K562 (cell line): ENCODE data around the gene ADGRB3. TPM values are rescaled to one million over a fixed set of nuclear protein-coding genes. Genes with fewer than 3 reads are reported as not detected.

ENCODE experiments used
- ATAC-seq: fragments of 200-7000 bp; cut with Tn5 transposase; 3 replicates; pipeline ENCODE4 v1.9.1; 2020; ENCODE audit warnings: moderate library complexity
- BruUV-seq: library from RNA; stranded (reverse); fragments of 400-500 nt; replicated peaks from 2 replicates; lab custom pipeline; 2021; lab: Mats Ljungman, UMichigan
- CTCF ChIA-PET: fragments of 300-600 bp; formaldehyde crosslinking; extraction: SDS; loops from one replicate; lab custom pipeline; 2021; ENCODE audit warnings: low intra/inter-chr PET ratio; lab: Yijun Ruan, JAX
- POLR2A ChIA-PET: fragments of 300-600, 350-650 bp; sonication (Branson Sonifier 250); formaldehyde crosslinking; extraction: SDS; loops from one replicate; lab custom pipeline; 2021; ENCODE audit warnings: antibody characterized with exemption, inconsistent platforms; lab: Yijun Ruan, JAX
- DNase-seq, 4 experiments: peaks; one replicate each; pipeline versions ENCODE4 v3.0.0 to v3.0.0-alpha.2; 2011 to 2018; ENCODE audit warnings: low spot score in 3 of 4, mixed read lengths in 3 of 4; ENCODE audit errors: extremely low read depth in 1 of 4
- FAIRE-seq: peaks from 2 replicates; lab custom pipeline; 2011; peaks lifted over from hg19 to GRCh38; lab: Jason Lieb, UNC
- H2AFZ ChIP-seq: 2 replicates; pipeline ENCODE4 v1.6.0; 2011; ENCODE audit warnings: low read depth, low read length, control low read depth, inconsistent platforms
- H3K27ac ChIP-seq: fragments of 200-600 bp; 3 replicates; pipeline ENCODE4 v1.8.0; 2011; ENCODE audit warnings: low read depth, mild to moderate bottlenecking, control low read depth, inconsistent platforms, low read length, moderate library complexity, mixed read lengths; ENCODE audit errors: extremely low read depth
- H3K27me3 ChIP-seq, 2 experiments: fragments of 300-600 bp in 1 of 2; 2 replicates in 1 of 2; 3 replicates in 1 of 2; pipeline versions ENCODE4 v1.6.0 to v1.8.0; 2011; ENCODE audit warnings: inconsistent platforms in 2 of 2, low read length in 2 of 2, mild to moderate bottlenecking in 1 of 2, mixed read lengths in 1 of 2, moderate library complexity in 1 of 2; ENCODE audit not compliant: control insufficient read depth in 2 of 2, insufficient read depth in 2 of 2
- H3K36me3 ChIP-seq: fragments of 300-600 bp; 3 replicates; pipeline ENCODE4 v1.8.0; 2011; ENCODE audit warnings: mild to moderate bottlenecking, low read length, inconsistent platforms; ENCODE audit not compliant: control insufficient read depth, insufficient read depth
- H3K4me1 ChIP-seq, 2 experiments: fragments of 200-600 bp in 1 of 2; replicated peaks in 1 of 2; 2 replicates in 1 of 2; 3 replicates in 1 of 2; pipeline versions ENCODE4 v1.5.1 to v1.8.0; 2011; ENCODE audit warnings: inconsistent platforms in 2 of 2, low read length in 2 of 2, mild to moderate bottlenecking in 1 of 2, mixed read lengths in 1 of 2, moderate library complexity in 1 of 2; ENCODE audit not compliant: control insufficient read depth in 2 of 2, insufficient read depth in 2 of 2
- H3K4me2 ChIP-seq: 2 replicates; pipeline ENCODE4 v1.6.1; 2011; ENCODE audit warnings: low read length, control low read depth, inconsistent platforms, mixed read lengths; ENCODE audit not compliant: insufficient read depth
- H3K4me3 ChIP-seq: fragments of 200-600 bp; sonication (generic), shearing (Covaris generic); 2 replicates; pipeline ENCODE4 v1.5.1; 2016; ENCODE audit warnings: control low read depth, inconsistent platforms
- H3K79me2 ChIP-seq: fragments of 200-600 bp; 3 replicates; pipeline ENCODE4 v1.8.0; 2011; ENCODE audit warnings: low read length, inconsistent platforms; ENCODE audit not compliant: control insufficient read depth, insufficient read depth
- H3K9ac ChIP-seq, 2 experiments: 2 replicates each; pipeline versions ENCODE4 v1.6.0 to v1.6.1; 2011; ENCODE audit warnings: low read depth in 2 of 2, low read length in 2 of 2, control low read depth in 1 of 2, inconsistent platforms in 1 of 2, mild to moderate bottlenecking in 1 of 2, mixed read lengths in 1 of 2; ENCODE audit not compliant: insufficient read depth in 1 of 2
- H3K9me1 ChIP-seq: one replicate; pipeline ENCODE4 v1.6.0; 2011; ENCODE audit warnings: inconsistent platforms, mild to moderate bottlenecking, low read length, moderate library complexity; ENCODE audit not compliant: control insufficient read depth, insufficient read depth
- H3K9me3 ChIP-seq: replicated peaks from 2 replicates; pipeline ENCODE4 v1.5.1; 2011; ENCODE audit warnings: low read depth, low read length, inconsistent platforms; ENCODE audit not compliant: control insufficient read depth, insufficient read depth
- H4K20me1 ChIP-seq: replicated peaks from 2 replicates; pipeline ENCODE4 v1.6.1; 2011; ENCODE audit warnings: low read length, inconsistent platforms, mixed read lengths; ENCODE audit not compliant: control insufficient read depth, insufficient read depth
- FOXO4 ChIP-seq: fragments of 450-650 bp; formaldehyde crosslinking; IDR thresholded peaks from 2 replicates; pipeline ENCODE4 v1.4.0; 2020; ENCODE audit warnings: mild to moderate bottlenecking, moderate library complexity
- KDM2B ChIP-seq: fragments of 250-450 bp; sonication (Bioruptor Pico); IDR thresholded peaks from 2 replicates; pipeline ENCODE4 v1.8.0; 2021; ENCODE audit warnings: mild to moderate bottlenecking, moderate library complexity
- PURB ChIP-seq: sonication (generic); formaldehyde crosslinking; IDR thresholded peaks from 2 replicates; pipeline ENCODE4 v1.9.0; 2021; ENCODE audit warnings: low read depth, mild to moderate bottlenecking, missing genetic modification reagents
- TARDBP ChIP-seq: fragments of 450-650 bp; IDR thresholded peaks from 2 replicates; pipeline ENCODE4 v1.6.1; 2016
- USF1 ChIP-seq: sonication (generic); formaldehyde crosslinking; IDR thresholded peaks from 2 replicates; pipeline ENCODE4 v1.9.0; 2022; ENCODE audit warnings: mild to moderate bottlenecking, missing genetic modification reagents
- WGBS: fragments of 100-300 bp; shearing (Covaris generic); methylation state at CpG from one replicate; pipeline ENCODE4 v1.1.6; 2016; ENCODE audit warnings: low coverage, mixed read lengths; ENCODE audit not compliant: insufficient coverage; ENCODE audit errors: missing lambda C conversion rate; 5-methylcytosine and 5-hydroxymethylcytosine counted together
- in situ Hi-C: fragments of 300-500 bp; cut with MboI; formaldehyde crosslinking; loops from 4 replicates; pipeline ENCODE4 v1.15.0; 2018; ENCODE audit warnings: inconsistent platforms, mixed read lengths
- intact Hi-C: fragments of 100-400 bp; cut with micrococcal nuclease; formaldehyde crosslinking; loops from 2 replicates; pipeline ENCODE4 v1.14.2; 2022
- polyA plus RNA-seq, 8 experiments: library from polyadenylated mRNA; depleted of rRNA in 4 of 8; stranded (reverse) in 5 of 8; unstranded in 3 of 8; fragments of >200 nt; fragmentation: Nextera tagmentation in 2 of 8; fragmentation: Illumina TruSeq in 1 of 8; extraction: Ambion mirVana in 2 of 8; extraction: Trizol in 1 of 8; gene quantifications; 2 replicates each; pipeline versions ENCODE4 v1.2.1 to v1.2.3, GENCODE V29; 2011 to 2014; ENCODE audit warnings: inconsistent platforms in 1 of 8, missing spikeins in 1 of 8
- total RNA-seq, 7 experiments: library from RNA; depleted of rRNA in 6 of 7; stranded (reverse); fragments of >200 nt in 6 of 7; fragmentation: Illumina TruSeq in 2 of 7; extraction: Trizol in 2 of 7; gene quantifications; 2 replicates each; pipeline versions ENCODE4 v1.2.1 to v1.2.3, GENCODE V29; 2011 to 2021; ENCODE audit warnings: low replicate concordance in 1 of 7
- TF ChIP-seq, protein P1 (sequence below), 2 experiments: fragments of 450-650 bp in 1 of 2; sonication (generic) in 1 of 2; formaldehyde crosslinking; conservative IDR thresholded peaks; 2 replicates each; pipeline versions ENCODE4 v1.4.0 to v1.8.1; 2020 to 2022; ENCODE audit warnings: mild to moderate bottlenecking in 1 of 2, missing genetic modification reagents in 1 of 2

The ADGRB3 gene
- total and polyA plus RNA-seq, 9 of the 15 experiments (the other 6 are each of a cell fraction or from before 2014, with no cell fraction given) = 0.90 to 7.8 (median 2.4) TPM

GRCh38 chr6:69138893-69139494 lies 503.9 kb downstream of the ADGRB3 start:
- Histone ChIP-seq H3K27ac (no peak overlapping the region), H3K4me3 (no peak overlapping the region), H4K20me1 (no peaks in the 10 kb centered on the region), H3K4me1 (no peaks in the 10 kb centered on the region), H3K9ac (no peak overlapping the region; a peak in 1 of 4 replicates), H3K79me2 (no peaks in the 10 kb centered on the region), H3K4me2 (no peak overlapping the region), H3K36me3 (no peaks in the 10 kb centered on the region), H3K9me1 (no peaks in the 10 kb centered on the region), H3K9me3 (no peaks in the 10 kb centered on the region), H3K27me3 (no peaks in the 10 kb centered on the region), H2AFZ (no peak overlapping the region)
- no TSS peak for BruUV-seq
- TF ChIP-seq USF1 (CRISPR knock-in tag) (no peak), PURB (CRISPR knock-in tag) (no peak)
- CTCF ChIA-PET = no interaction called here
- in situ Hi-C loops = no loop called here
- ATAC-seq = no peak
- FAIRE-seq = no peak
- no peak for DNase-seq
- intact Hi-C loops = no loop called here
- POLR2A ChIA-PET = interaction anchor here (0.5 to 0.8 kb wide), 2 partner anchors 138 to 1166 kb away, joined by 3 to 4 read pairs; no protein-coding TSS in a partner anchor
- WGBS = 1% methylated on average over 4 of the region's 4 CpGs

DNA sequence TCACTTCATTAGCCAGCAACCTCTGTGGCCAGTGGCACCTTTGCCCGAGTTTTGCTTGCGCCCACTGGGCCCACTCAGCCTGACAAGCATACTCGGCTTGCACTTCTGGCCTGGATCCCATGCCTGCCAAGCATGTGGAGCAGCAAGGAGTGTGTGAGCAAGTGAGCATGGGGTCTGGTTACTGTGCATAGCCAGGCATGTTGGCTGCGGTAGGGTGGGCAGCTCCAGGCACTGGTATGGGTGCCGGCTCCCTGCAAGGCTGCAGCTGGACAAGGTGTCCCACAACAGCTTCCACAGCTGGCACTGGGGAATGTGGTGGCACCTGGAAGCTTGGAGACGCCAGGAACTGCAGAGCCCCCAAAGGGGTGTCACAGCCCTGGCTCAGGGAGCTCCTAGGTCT lies 510.0 kb downstream of the ADGRB3 start:
- 0% methylated on average over 6 of the region's 6 CpGs for WGBS
- Histone ChIP-seq H4K20me1 (no peaks in the 10 kb centered on the region), H3K79me2 (no peaks in the 10 kb centered on the region), H3K9me1 (no peaks in the 10 kb centered on the region), H3K4me2 (no peak overlapping the region), H3K4me1 (no peaks in the 10 kb centered on the region), H2AFZ (no peak overlapping the region), H3K9me3 (no peaks in the 10 kb centered on the region), H3K36me3 (no peaks in the 10 kb centered on the region), H3K27ac (no peak overlapping the region), H3K4me3 (no peak overlapping the region), H3K9ac (no peak overlapping the region), H3K27me3 (no peaks in the 10 kb centered on the region)
- in situ Hi-C loops (no loop called here), intact Hi-C loops (no loop called here)
- no TSS peak for BruUV-seq
- CTCF ChIA-PET = no interaction called here
- DNase-seq (no peak), FAIRE-seq (no peak), ATAC-seq (no peak)
- POLR2A ChIA-PET = interaction anchor here (0.8 kb wide), 1 partner anchor 13 kb away, joined by 3 read pairs; no protein-coding TSS in a partner anchor
- no peak for TF ChIP-seq KDM2B (CRISPR knock-in tag)
- TF ChIP-seq, protein P1, sequence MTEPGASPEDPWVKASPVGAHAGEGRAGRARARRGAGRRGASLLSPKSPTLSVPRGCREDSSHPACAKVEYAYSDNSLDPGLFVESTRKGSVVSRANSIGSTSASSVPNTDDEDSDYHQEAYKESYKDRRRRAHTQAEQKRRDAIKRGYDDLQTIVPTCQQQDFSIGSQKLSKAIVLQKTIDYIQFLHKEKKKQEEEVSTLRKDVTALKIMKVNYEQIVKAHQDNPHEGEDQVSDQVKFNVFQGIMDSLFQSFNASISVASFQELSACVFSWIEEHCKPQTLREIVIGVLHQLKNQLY (CRISPR knock-in tag; conservative IDR thresholded peaks at IDR 0.05) = no peak
- no peak for TF ChIP-seq TARDBP
- TF ChIP-seq FOXO4 = no peak
